Measurements from ENCODE around the gene DNAJB11.
"Not testable (repeated sequence)": the region's sequence is repeated elsewhere in the genome, so short reads cannot be mapped to it uniquely, and the experiment has no call there.

The DNAJB11 gene

GRCh38 chr3:186618318-186618938 lies 47.9 kb downstream of the DNAJB11 start:
- DNase-seq (ENCODE audit: low read depth in 3 of 3): no peak

GRCh38 chr3:186619787-186620212 lies 49.3 kb downstream of the DNAJB11 start:
- DNase-seq (ENCODE audit: low read depth in 3 of 3): no peak

- DNase-seq (ENCODE audit: low read depth in 3 of 3): no peak
Measured at GRCh38 chr3:186620213-186621092, 49.9 kb downstream of the DNAJB11 start.

- no peak for DNase-seq (ENCODE audit: low read depth in 3 of 3)
Measured at GRCh38 chr3:186621894-186622650, 51.6 kb downstream of the DNAJB11 start.

- DNase-seq (ENCODE audit: low read depth in 3 of 3): no peak
Measured at GRCh38 chr3:186622651-186623310, 52.3 kb downstream of the DNAJB11 start.

- DNase-seq (ENCODE audit: low read depth in 3 of 3): no peak
Measured at GRCh38 chr3:186624598-186624997, 54.1 kb downstream of the DNAJB11 start.

GRCh38 chr3:186625600-186626042 lies 55.1 kb downstream of the DNAJB11 start:
- no peak for DNase-seq (ENCODE audit: low read depth in 3 of 3)

- DNase-seq (ENCODE audit: low read depth in 3 of 3): no peak
Measured at GRCh38 chr3:186626254-186626847, 55.8 kb downstream of the DNAJB11 start.

- DNase-seq (ENCODE audit: low read depth in 3 of 3): no peak
Measured at GRCh38 chr3:186627852-186628414, 57.4 kb downstream of the DNAJB11 start.

GRCh38 chr3:186628756-186629155 lies 58.2 kb downstream of the DNAJB11 start:
- no peak for DNase-seq (ENCODE audit: low read depth in 3 of 3)

- no peak for DNase-seq (ENCODE audit: low read depth in 3 of 3)
Measured at GRCh38 chr3:186630950-186631641, 60.6 kb downstream of the DNAJB11 start.

GRCh38 chr3:186633481-186633880 lies 63.0 kb downstream of the DNAJB11 start:
- no peak for DNase-seq (ENCODE audit: low read depth in 3 of 3)

GRCh38 chr3:186634207-186634606 lies 63.7 kb downstream of the DNAJB11 start:
- not testable (repeated sequence) for DNase-seq (ENCODE audit: low read depth in 3 of 3)

All from stimulated activated CD4-positive, alpha-beta T cell treated with anti-CD3 and anti-CD28 coated beads, TNF-alpha, amount 100 ng/mL, for 24 hours (primary cell).